Right kidney (tissue), 1 donor: ENCODE data around the gene TOLLIP.
"Not testable (repeated sequence)": the region's sequence is repeated elsewhere in the genome, so short reads cannot be mapped to it uniquely, and the experiment has no call there.

Source experiments
- DNase-seq: peaks from one replicate; pipeline ENCODE4 v3.0.0-alpha.2; 2016

The TOLLIP gene

DNA sequence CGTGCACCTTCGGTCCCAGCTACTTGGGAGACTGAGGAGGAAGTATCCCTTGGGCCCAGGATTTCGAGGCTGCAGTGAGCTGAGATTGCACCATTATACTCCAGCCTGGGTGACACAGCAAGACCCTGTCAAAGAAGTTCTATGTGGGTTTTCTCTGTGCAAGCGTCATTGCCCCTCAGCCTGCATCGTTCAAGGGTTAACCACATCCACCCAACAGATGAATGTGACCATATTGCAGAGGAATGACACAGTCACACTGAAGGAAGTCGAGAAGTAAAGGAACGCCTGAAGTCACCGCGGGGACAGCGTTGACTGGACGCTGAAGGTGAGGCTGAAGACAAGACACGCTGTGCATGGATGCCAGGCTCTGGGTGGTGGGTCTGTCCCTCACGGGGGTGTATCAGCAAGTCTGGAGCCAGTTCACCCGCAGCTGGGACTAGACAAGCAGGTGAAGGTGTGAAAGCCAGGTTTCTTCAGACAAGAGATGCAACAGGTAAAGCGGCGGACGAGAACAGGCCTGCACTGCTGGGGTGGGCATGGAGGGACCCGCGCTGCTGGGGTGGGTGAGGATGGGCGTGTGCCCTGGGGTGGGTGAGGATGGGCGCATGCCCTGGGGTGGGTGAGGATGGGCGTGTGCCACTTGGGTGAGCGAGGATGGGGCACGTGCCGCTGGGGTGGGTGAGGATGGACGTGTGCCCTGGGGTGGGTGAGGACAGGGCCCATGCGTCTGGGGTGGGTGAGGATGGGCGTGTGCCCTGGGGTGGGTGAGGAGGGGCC is 36.5 kb upstream of the TOLLIP start:
- DNase-seq = no peak

DNA sequence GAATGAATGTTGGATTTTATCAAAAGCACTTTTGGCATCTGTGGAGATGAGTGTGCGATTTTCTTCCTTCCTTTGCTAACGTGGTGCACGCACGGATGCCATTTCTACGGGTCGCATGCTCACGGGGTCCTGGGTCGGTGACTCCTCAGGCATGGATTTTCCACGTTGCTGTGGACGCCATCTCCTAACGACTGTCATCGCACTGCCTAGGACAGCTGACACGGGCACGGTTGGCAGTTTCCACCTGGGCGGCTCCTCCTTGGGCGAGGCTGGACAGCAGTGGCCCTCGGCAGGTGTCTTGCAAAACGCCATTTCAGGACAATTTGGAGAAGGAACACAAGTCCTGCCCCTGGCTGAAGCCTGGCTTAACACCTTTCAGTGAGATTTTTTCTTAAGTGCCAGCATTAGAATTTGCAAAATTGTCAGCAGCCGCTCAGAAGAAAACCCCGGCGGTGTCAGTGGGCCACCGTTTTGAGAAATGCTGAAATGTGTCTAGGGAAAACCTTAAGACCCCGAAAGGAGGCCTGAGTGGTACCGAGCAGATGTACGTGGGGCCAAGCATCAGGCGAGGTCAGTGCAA is 34.7 kb upstream of the TOLLIP start:
- DNase-seq = no peak

DNA sequence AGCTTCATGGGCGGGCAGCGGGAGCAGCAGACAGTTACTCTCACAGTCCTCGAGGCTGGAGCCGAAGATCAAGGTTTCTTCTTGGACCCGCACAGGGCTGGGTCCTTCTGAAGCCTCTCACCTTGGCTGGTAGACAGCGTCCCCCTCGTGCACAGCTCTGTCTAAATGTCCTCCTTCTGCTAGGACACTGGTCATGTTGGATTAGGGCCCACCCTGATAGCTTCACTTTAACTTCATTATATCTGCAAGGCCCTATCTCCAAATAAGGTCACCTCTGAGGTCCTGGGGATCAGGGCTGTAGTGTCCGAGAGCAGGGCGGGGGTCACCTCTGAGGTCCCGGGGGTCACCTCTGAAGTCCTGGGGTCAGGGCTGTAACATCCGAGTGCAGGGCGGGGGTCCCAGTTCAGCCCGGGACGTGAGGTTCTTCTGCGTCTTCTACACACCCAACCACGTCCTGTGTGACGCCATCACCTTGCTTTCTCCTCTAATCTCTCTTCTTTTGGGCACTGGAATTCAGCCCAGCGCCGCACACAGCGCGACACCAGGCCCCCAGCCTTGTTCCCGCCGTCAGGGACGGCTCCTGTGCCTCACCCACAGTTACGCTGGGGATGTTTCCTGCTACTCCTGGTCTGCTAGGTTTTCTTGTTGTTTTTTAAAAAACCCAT is 34.1 kb upstream of the TOLLIP start:
- no peak for DNase-seq

DNA sequence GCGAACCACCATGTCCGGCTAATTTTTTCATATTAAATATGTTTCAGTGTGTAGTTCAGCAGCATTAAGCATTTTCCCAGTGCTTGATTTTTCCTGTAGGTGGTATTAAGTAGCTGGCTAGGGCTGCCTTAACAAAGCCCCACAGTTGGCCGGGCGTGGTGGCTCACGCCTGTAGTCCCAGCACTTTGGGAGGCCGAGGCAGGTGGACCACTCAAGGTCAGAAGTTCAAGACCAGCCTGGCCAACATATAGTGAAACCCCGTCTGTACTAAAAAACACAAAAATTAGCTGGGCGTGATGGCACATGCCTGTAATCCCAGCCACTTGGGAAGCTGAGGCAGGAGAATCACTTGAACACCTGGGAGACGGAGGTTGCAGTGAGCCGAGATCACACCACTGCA is 33.5 kb upstream of the TOLLIP start:
- no peak for DNase-seq

DNA sequence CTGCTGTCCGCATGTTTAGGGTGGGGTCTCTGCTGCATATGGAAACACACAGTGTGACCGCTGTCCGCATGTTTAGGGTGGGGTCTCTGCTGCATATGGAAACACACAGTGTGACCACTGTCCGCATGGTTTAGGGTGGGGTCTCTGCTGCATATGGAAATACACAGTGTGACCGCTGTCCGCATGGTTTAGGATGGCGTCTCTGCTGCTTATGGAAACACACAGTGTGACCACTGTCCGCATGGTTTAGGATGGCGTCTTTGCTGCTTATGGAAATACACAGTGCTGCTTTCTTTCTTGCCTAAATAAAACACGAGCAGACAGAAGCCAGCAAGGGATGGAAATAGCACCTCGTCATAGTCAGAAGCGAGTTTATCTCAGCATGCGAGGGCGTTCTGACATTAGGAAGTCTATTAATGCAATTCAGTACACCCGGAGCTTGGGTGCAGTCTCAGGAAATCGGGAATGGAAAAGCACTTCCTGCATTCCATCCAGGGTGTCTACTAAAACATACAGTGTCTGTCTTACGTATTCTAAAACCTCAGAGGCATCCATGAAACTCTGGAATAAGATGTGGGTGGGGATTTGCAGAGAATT is 32.6 kb upstream of the TOLLIP start:
- DNase-seq = no peak

DNA sequence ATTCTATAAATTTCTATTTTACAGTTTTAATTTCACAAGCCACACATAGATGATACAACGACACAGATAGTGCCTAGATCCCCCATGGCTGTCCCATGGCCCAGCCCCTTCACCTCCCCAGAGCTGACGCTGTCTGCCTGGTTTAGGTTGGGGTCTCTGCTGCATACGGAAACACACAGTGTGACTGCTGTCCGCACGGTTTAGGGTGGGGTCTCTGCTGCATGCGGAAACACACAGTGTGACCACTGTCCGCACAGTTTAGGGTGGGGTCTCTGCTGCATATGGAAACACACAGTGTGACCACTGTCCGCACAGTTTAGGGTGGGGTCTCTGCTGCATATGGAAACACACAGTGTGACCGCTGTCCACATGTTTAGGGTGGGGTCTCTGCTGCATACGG is 31.8 kb upstream of the TOLLIP start:
- not testable (repeated sequence) for DNase-seq

DNA sequence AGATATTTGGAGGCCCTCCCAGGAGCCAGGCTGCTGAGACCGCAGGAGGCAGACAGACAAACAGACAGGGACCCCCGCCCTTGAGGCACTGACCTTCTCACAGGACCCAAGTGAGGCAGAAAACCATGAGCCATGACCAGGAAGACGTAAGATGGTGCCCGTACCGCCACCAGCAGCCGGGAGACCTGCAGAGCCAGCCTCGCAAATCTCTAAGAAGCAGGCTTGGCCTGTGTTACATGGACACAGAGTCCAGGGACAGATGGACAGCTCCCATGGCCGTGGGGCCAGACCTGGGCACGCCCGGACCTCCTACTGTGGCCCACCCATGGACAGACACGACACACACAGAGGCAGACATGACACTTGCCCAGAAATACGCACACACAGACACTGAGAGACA is 30.7 kb upstream of the TOLLIP start:
- no peak for DNase-seq

DNA sequence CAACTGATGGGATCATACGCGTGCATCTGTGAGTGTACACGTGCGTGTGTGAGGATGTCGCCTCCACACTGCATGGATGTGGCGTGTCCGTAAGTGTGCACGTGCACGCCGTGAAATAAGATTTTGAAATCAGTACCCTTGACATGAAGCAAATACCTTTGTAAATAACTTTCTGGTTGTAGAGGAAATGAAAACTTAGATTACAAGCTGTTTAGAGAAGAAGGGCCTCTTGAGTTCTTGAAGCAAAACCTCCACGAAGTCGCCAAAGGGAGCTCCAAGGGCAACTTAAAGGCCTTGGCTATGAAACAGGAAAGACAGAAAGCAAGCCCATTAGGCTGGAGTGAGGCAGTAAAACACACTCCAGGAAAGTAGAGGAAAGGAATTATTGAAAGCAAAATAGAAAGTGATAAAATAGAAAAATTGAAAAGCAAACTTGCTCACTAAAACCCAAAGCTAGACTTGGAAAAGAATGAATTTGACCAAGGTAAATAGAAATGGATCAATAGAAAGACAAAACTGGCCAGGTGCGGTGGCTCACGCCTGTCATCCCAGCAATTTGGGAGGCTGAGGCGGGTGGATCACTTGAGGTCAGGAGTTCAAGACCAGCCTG is 29.7 kb upstream of the TOLLIP start:
- DNase-seq = no peak

DNA sequence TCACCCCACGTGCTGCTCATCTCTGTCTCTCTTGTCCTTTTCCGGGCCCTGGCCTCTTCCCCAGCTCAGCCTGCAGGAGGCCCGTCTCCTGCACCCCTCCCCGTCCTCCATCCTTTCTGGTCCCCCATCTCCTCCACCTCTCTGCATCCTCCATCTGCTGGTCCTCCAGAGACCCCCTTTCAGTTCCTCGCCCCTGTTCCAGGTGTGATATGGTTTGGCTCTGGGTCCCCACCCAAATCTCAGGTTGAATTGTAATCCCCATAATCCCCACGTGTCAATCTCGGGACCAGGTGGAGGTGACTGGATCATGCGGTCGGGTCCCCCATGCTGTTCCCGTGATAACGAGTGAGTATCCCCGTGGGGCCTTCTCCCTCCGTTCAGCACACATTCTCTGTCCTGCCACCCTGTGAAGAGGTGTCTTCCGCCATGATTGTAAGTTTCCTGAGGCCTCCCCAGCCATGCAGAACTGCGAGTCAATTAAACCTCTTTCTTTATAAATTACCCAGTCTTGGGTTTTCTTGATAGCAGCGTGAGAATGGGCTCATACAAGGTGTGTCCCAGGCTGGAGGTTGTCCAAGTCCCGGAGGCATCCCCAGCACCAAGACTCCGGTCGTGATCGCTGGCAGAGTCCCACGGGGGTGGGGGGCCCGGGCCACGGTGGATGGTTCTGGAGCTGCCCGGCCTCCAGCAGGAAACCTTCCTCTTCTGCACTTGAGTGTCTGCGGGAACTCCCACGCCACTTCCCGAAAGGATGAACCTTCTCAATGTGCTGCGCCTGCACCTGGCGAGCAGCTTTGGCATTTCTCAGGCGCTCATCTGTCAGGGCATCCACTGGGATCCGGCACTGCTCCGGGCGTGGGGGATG is 29.0 kb upstream of the TOLLIP start:
- DNase-seq = no peak

DNA sequence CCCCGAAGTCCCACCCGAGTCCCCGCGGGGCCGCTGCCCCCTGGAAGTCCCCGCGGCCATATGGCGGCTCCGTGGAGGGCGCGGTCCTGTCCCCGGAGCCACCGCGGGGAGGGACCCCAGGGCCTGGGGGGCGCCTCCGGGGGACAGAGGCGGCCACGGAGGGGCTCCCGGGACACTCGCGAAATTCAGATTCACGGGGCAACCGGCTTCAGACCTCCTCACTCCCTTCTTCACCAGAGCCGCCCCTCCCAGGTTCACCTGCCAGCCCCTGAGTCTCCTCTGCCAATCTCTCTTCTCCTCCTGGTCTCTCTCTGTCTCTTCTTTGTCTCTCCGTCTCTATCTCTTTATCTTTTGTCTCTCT is 28.2 kb upstream of the TOLLIP start:
- DNase-seq = no peak

DNA sequence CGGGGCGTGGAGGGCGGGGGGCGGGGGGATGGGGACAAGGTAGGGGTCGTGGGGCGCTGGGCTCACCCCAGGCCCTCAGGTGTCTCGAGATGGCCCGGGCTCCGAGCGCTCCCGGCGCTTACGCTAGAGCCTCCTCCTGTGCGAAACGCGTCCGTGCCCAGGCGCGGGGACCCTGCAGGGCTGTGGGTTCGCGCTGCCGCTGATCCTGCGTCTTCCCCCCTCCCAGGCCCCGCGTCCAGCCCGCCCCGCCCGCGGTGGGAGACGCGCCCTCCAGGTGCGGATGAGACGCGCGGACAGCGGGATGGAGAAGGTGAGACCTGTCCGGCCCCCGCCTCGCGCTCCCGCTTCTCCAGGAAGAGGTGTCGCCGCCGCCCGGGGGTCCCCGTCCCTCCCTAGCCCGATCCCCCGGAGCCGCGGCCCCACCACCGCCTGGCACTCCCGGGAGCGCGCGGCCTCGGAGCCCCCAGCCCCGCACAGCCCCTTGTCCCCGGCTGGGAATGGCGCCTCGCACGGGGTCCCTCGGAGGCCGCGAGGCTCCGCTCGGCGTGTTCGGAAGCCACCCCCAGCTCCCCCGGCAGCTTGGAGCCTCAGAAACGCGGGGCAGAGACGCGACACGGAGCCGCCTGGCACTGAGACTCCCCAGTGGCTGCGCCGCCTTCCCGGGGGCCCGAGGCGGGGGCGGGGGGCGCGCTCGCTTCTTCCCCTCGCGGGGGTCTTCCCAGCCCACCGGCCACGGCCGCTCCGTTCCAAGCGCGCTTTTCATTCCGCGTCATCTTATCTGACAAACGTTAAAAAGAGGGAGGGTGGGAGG is 27.6 kb upstream of the TOLLIP start:
- no peak for DNase-seq

DNA sequence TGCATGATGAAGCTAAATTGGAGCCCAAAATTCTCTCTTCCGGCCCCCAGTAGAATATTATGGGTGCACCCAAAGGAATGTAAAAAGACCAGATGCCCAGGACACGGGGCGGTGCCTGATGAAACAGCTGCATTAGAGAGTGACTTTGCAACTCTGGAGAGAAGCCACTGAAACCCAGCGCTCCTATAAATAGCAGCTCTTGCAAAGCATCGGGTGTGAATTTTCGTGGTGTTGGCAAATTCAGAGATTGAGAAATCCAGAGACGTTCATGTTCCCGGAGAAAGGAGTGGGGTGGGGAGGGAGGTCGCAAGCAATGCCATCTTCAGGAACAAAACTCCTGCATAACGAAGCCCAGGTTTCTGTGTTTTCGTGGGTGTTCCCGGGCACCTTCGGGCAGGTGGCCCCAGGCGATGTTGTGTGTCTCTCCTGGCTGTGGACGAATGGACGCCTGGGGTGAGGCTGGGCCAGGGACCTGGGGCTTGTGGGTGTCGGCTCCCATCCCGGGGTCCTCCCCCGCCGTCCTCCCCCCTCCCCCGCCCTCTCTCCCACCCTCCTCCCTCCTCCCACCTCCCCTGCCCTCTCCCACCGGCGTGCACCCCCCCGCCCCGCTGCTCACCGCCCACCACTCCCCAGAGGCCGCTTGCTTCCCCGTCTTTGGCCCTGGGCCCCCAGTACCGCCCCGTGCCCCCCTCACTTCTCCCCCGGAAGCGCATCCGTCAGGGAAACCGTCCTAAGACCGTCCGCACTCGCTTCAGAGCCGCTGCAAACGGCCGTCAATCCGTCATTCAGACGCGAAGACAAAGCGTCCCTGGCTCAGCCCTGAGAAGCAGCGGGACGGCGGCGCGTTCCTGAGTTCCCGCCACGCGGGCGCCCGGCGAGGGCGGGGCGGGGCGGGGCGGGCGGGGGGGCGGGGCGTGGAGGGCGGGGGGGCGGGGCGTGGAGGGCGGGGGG is 26.7 kb upstream of the TOLLIP start:
- no peak for DNase-seq

DNA sequence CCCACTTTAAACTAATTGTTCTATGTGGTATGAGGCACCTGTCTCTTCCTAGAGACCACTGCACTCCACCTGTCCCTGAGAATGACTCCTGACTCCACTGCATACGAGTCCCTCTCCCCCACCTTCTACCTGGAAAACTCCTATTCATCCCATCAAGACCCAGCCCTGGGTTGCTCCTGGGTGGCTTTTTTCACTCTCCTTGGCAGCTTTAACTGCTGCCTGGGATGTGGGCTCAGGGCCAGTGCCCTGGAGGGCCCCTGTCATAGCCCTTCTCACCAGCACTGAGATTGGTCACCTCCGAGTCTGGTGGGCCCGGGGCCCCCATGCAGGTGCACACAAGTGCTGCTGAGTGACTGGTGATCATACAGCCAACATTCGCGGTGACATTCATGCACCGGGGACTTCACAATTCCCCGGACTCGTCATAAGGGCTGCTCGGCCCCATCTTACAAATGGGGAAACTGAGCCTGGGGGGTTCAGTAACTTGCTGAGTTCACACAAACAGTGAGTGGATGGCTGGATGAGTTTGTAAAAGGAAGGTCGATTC is 25.9 kb upstream of the TOLLIP start:
- no peak for DNase-seq

DNA sequence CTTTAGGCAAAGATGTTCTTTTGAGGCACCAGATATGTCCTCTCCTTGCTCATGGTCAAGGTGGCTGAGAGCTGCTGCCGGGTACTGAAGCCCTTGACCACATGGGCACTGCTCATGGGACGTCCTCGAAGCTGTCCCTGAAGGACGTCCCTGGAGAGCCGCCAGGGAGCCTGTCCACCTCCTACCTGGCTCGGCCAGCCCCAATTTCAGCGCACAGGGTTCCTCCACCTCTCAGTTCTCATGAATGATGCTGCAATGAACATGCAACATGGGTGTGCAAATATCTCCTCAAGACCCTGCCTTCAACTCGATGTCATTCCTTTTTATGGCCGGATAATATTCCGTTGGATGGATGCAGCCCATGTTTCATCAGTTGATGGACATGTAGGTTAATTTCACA is 24.4 kb upstream of the TOLLIP start:
- DNase-seq = no peak

DNA sequence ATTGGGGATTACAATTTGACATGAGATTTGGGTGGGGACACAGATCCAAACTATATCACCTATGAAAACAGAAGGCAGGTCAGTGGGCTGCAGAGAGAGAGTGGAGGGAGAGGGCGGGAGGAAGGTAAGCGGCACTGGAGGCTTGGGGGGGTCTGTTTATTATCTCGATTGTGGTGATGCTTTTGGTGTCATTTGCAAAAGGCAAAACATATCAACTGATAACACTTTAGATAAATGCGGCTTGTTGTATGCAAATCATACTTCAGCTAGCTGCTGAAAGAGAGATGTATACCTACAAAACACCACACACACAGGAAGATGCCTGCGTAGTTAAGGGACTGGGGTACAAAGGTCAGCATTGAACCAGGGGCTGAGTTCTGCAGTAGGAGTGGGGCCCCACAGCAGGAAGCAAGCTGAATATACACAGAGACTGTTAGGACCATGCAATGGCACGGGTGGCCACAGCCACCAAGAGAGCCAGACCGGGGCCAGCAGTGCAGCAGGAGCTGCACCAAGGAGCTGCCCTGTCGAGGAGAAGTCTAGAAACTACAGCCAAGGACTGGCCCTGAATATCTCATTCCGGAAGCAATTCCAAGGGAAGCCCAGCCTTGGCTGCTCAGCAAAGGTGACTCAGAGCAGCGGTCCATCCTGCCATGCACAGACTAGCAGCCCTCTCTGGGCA is 23.8 kb upstream of the TOLLIP start:
- DNase-seq = no peak

DNA sequence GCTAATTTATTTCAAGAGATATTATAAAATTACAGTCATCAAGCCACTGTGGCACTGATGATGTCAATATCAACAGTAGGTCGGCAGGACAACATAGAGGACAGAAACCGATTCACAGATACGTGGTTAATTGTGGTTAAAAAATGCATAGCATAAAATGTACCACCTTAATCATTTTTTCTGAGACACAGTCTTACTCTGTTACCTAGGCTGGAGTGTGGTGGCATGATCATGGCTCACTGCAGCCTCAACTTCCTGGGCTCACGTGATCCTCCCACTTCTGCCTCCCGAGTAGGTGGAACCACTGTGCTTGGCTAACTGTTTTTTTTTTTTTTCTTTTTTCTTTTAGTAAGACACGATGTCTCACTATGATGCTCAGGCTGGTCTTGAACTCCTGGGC is 21.0 kb upstream of the TOLLIP start:
- no peak for DNase-seq

DNA sequence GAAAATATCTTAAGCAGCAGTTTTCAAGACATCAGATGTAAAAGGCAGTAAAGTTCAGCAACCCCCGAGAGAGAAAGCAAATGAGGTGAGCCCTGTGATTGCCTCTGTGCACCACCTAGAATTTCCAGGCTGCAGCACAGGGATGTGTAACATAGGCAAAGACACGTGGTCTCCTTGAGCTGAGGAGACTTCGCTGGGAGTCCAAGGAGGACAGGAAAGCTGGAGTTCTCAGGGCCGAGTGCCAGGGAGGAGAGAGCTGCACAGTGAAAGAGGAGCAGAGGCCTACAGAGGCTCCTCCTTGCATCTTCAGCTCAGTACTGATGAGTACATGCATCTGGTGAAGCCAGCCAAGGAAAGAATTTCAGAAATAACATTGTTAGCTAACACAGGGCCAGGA is 17.6 kb upstream of the TOLLIP start:
- no peak for DNase-seq

DNA sequence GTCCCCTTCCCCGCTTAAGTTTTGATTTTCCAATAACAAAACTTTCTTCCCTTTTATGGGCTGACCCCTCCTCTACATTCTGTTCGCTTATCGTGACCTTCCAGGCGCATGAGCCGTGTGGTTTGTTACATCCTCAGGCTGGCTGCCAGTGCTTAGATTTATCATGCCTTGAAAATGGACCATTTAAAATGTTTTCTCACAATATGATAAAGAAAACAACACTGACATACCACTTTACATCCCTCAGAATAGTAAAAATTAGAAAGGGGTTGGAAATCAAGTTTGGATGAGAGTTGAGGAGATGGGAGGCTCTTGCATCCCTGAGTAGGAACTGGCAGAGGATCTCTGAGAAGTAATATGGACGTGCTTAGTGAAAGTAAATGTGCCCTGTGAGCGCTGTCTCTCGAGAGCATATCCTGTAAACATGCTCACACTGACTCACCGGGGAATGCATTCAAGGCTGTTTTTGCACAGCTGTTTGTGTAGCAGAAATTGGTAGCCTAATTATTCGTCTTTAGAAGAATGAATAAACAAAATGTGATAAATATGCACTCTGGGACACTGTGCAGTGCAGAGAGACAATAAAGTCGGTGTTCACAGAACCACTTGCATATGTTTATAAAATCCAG is 17.1 kb upstream of the TOLLIP start:
- no peak for DNase-seq

DNA sequence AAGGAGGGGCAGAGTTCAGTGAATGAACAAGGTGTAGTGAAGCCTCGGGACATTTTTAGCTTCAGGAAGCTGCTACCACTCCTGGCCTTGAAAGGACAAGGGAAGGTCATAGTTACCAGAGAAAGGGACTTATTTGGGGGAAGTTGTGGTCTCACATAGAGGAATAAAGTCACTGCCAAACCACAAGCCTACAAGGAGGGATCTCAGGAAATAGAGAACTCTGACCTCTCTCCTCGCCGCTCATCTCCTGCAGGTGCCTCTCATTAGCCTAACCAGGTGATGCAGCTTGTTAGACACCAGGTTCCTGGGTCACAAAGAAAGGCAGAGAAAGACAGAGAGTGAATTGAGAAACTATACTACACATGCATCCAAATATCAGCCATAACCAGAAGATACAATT is 14.3 kb upstream of the TOLLIP start:
- no peak for DNase-seq
